K562 (cell line): ENCODE data around the gene DOCK4. TPM values are rescaled to one million over a fixed set of nuclear protein-coding genes. Genes with fewer than 3 reads are reported as not detected.
A peak's percentile ranks its signal among the peaks of the same experiment; 100 is the strongest.

Experiments
- ATAC-seq: fragments of 200-7000 bp; cut with Tn5 transposase; 3 replicates; pipeline ENCODE4 v1.9.1; 2020; ENCODE audit warnings: moderate library complexity
- BruUV-seq: library from RNA; stranded (reverse); fragments of 400-500 nt; replicated peaks from 2 replicates; lab custom pipeline; 2021; lab: Mats Ljungman, UMichigan
- CTCF ChIA-PET: fragments of 300-600 bp; formaldehyde crosslinking; extraction: SDS; loops from one replicate; lab custom pipeline; 2021; ENCODE audit warnings: low intra/inter-chr PET ratio; lab: Yijun Ruan, JAX
- POLR2A ChIA-PET: fragments of 300-600, 350-650 bp; sonication (Branson Sonifier 250); formaldehyde crosslinking; extraction: SDS; loops from one replicate; lab custom pipeline; 2021; ENCODE audit warnings: antibody characterized with exemption, inconsistent platforms; lab: Yijun Ruan, JAX
- DNase-seq, 4 experiments: peaks; one replicate each; pipeline versions ENCODE4 v3.0.0 to v3.0.0-alpha.2; 2011 to 2018; ENCODE audit warnings: low spot score in 3 of 4, mixed read lengths in 3 of 4; ENCODE audit errors: extremely low read depth in 1 of 4
- FAIRE-seq: peaks from 2 replicates; lab custom pipeline; 2011; peaks lifted over from hg19 to GRCh38; lab: Jason Lieb, UNC
- H2AFZ ChIP-seq: 2 replicates; pipeline ENCODE4 v1.6.0; 2011; ENCODE audit warnings: low read depth, low read length, control low read depth, inconsistent platforms
- H3K27ac ChIP-seq: fragments of 200-600 bp; 3 replicates; pipeline ENCODE4 v1.8.0; 2011; ENCODE audit warnings: low read depth, mild to moderate bottlenecking, control low read depth, inconsistent platforms, low read length, moderate library complexity, mixed read lengths; ENCODE audit errors: extremely low read depth
- H3K27me3 ChIP-seq, 2 experiments: fragments of 300-600 bp in 1 of 2; 2 replicates in 1 of 2; 3 replicates in 1 of 2; pipeline versions ENCODE4 v1.6.0 to v1.8.0; 2011; ENCODE audit warnings: inconsistent platforms in 2 of 2, low read length in 2 of 2, mild to moderate bottlenecking in 1 of 2, mixed read lengths in 1 of 2, moderate library complexity in 1 of 2; ENCODE audit not compliant: control insufficient read depth in 2 of 2, insufficient read depth in 2 of 2
- H3K36me3 ChIP-seq: fragments of 300-600 bp; 3 replicates; pipeline ENCODE4 v1.8.0; 2011; ENCODE audit warnings: mild to moderate bottlenecking, low read length, inconsistent platforms; ENCODE audit not compliant: control insufficient read depth, insufficient read depth
- H3K4me1 ChIP-seq, 2 experiments: fragments of 200-600 bp in 1 of 2; replicated peaks in 1 of 2; 2 replicates in 1 of 2; 3 replicates in 1 of 2; pipeline versions ENCODE4 v1.5.1 to v1.8.0; 2011; ENCODE audit warnings: inconsistent platforms in 2 of 2, low read length in 2 of 2, mild to moderate bottlenecking in 1 of 2, mixed read lengths in 1 of 2, moderate library complexity in 1 of 2; ENCODE audit not compliant: control insufficient read depth in 2 of 2, insufficient read depth in 2 of 2
- H3K4me2 ChIP-seq: 2 replicates; pipeline ENCODE4 v1.6.1; 2011; ENCODE audit warnings: low read length, control low read depth, inconsistent platforms, mixed read lengths; ENCODE audit not compliant: insufficient read depth
- H3K4me3 ChIP-seq: fragments of 200-600 bp; sonication (generic), shearing (Covaris generic); 2 replicates; pipeline ENCODE4 v1.5.1; 2016; ENCODE audit warnings: control low read depth, inconsistent platforms
- H3K79me2 ChIP-seq: fragments of 200-600 bp; 3 replicates; pipeline ENCODE4 v1.8.0; 2011; ENCODE audit warnings: low read length, inconsistent platforms; ENCODE audit not compliant: control insufficient read depth, insufficient read depth
- H3K9ac ChIP-seq, 2 experiments: 2 replicates each; pipeline versions ENCODE4 v1.6.0 to v1.6.1; 2011; ENCODE audit warnings: low read depth in 2 of 2, low read length in 2 of 2, control low read depth in 1 of 2, inconsistent platforms in 1 of 2, mild to moderate bottlenecking in 1 of 2, mixed read lengths in 1 of 2; ENCODE audit not compliant: insufficient read depth in 1 of 2
- H3K9me1 ChIP-seq: one replicate; pipeline ENCODE4 v1.6.0; 2011; ENCODE audit warnings: inconsistent platforms, mild to moderate bottlenecking, low read length, moderate library complexity; ENCODE audit not compliant: control insufficient read depth, insufficient read depth
- H3K9me3 ChIP-seq: replicated peaks from 2 replicates; pipeline ENCODE4 v1.5.1; 2011; ENCODE audit warnings: low read depth, low read length, inconsistent platforms; ENCODE audit not compliant: control insufficient read depth, insufficient read depth
- H4K20me1 ChIP-seq: replicated peaks from 2 replicates; pipeline ENCODE4 v1.6.1; 2011; ENCODE audit warnings: low read length, inconsistent platforms, mixed read lengths; ENCODE audit not compliant: control insufficient read depth, insufficient read depth
- MAFG ChIP-seq: fragments of 450-650 bp; conservative IDR thresholded peaks from 2 replicates; pipeline ENCODE4 v1.6.1; 2016; ENCODE audit warnings: missing genetic modification characterization, missing compliant biosample characterization
- THAP12 ChIP-seq: fragments of 250-450 bp; sonication (Bioruptor Pico); IDR thresholded peaks from 2 replicates; pipeline ENCODE4 v1.9.0; 2021; ENCODE audit warnings: mild to moderate bottlenecking, inconsistent platforms
- USF2 ChIP-seq: sonication (generic); formaldehyde crosslinking; IDR thresholded peaks from 2 replicates; pipeline ENCODE4 v1.5.0; 2020; ENCODE audit warnings: missing genetic modification reagents
- XRCC4 ChIP-seq: IDR thresholded peaks from one replicate; pipeline ENCODE4 v1.6.1; 2011; ENCODE audit not compliant: insufficient read depth, insufficient read length; ENCODE audit errors: extremely low read depth
- ZBED1 ChIP-seq: IDR thresholded peaks from 2 replicates; pipeline ENCODE4 v1.6.1; 2014
- ZNF277 ChIP-seq: fragments of 250-450 bp; sonication (Bioruptor Pico); IDR thresholded peaks from 2 replicates; pipeline ENCODE4 v1.8.0; 2022; ENCODE audit warnings: inconsistent platforms, mild to moderate bottlenecking, moderate library complexity, borderline replicate concordance
- WGBS: fragments of 100-300 bp; shearing (Covaris generic); methylation state at CpG from one replicate; pipeline ENCODE4 v1.1.6; 2016; ENCODE audit warnings: low coverage, mixed read lengths; ENCODE audit not compliant: insufficient coverage; ENCODE audit errors: missing lambda C conversion rate; 5-methylcytosine and 5-hydroxymethylcytosine counted together
- in situ Hi-C: fragments of 300-500 bp; cut with MboI; formaldehyde crosslinking; loops from 4 replicates; pipeline ENCODE4 v1.15.0; 2018; ENCODE audit warnings: inconsistent platforms, mixed read lengths
- intact Hi-C: fragments of 100-400 bp; cut with micrococcal nuclease; formaldehyde crosslinking; loops from 2 replicates; pipeline ENCODE4 v1.14.2; 2022
- polyA plus RNA-seq, 8 experiments: library from polyadenylated mRNA; depleted of rRNA in 4 of 8; stranded (reverse) in 5 of 8; unstranded in 3 of 8; fragments of >200 nt; fragmentation: Nextera tagmentation in 2 of 8; fragmentation: Illumina TruSeq in 1 of 8; extraction: Ambion mirVana in 2 of 8; extraction: Trizol in 1 of 8; gene quantifications; 2 replicates each; pipeline versions ENCODE4 v1.2.1 to v1.2.3, GENCODE V29; 2011 to 2014; ENCODE audit warnings: inconsistent platforms in 1 of 8, missing spikeins in 1 of 8
- total RNA-seq, 7 experiments: library from RNA; depleted of rRNA in 6 of 7; stranded (reverse); fragments of >200 nt in 6 of 7; fragmentation: Illumina TruSeq in 2 of 7; extraction: Trizol in 2 of 7; gene quantifications; 2 replicates each; pipeline versions ENCODE4 v1.2.1 to v1.2.3, GENCODE V29; 2011 to 2021; ENCODE audit warnings: low replicate concordance in 1 of 7

DOCK4 gene
- total and polyA plus RNA-seq, 9 of the 15 experiments (the other 6 are each of a cell fraction or from before 2014, with no cell fraction given) = 0.42 to 5.7 (median 2.3) TPM

GRCh38 chr7:112147793-112148361 lies 58.3 kb downstream of the DOCK4 start:
- Histone ChIP-seq H3K36me3 (no peaks in the 10 kb centered on the region), H3K9ac (no peak overlapping the region), H3K4me3 (no peak overlapping the region), H3K9me3 (no peaks in the 10 kb centered on the region), H4K20me1 (no peaks in the 10 kb centered on the region), H3K4me1 (no peaks in the 10 kb centered on the region), H3K4me2 (no peak overlapping the region), H3K9me1 (no peaks in the 10 kb centered on the region), H3K27ac (no peak overlapping the region), H2AFZ (no peak overlapping the region), H3K27me3 (peaks cover 0 to 4% of the 10 kb centered on the region in 2 experiments; a peak in 1 of 5 replicates), H3K79me2 (no peaks in the 10 kb centered on the region)
- WGBS = 0% methylated on average over 2 of the region's 2 CpGs
- ChIA-PET CTCF (no interaction called here), POLR2A (interaction anchor here (0.6 to 1.0 kb wide), 3 partner anchors 9 to 77 kb away, joined by 3 read pairs; no protein-coding TSS in a partner anchor)
- in situ Hi-C loops (no loop called here), intact Hi-C loops (no loop called here)
- ATAC-seq (no peak), DNase-seq (no peak), FAIRE-seq (no peak)
- BruUV-seq = no TSS peak
- TF ChIP-seq XRCC4 = no peak
- peak; percentile 93 for TF ChIP-seq ZNF277 (CRISPR knock-in tag)

GRCh38 chr7:112145206-112145605 lies 61.0 kb downstream of the DOCK4 start:
- no peaks in the 10 kb centered on the region for H4K20me1 ChIP-seq
- ChIA-PET CTCF (no interaction called here), POLR2A (no interaction called here)
- no peak overlapping the region for H3K4me3 ChIP-seq
- no peaks in the 10 kb centered on the region for H3K9me3 ChIP-seq
- H3K36me3 ChIP-seq = no peaks in the 10 kb centered on the region
- H3K9me1 ChIP-seq = no peaks in the 10 kb centered on the region
- under 1% methylated on average over 5 of the region's 5 CpGs for WGBS
- H3K4me2 ChIP-seq = no peak overlapping the region
- H3K27ac ChIP-seq = no peak overlapping the region
- no peaks in the 10 kb centered on the region for H3K79me2 ChIP-seq
- H2AFZ ChIP-seq = no peak overlapping the region
- ATAC-seq (no peak), DNase-seq (no peak), FAIRE-seq (no peak)
- no peaks in the 10 kb centered on the region for H3K4me1 ChIP-seq
- BruUV-seq = no TSS peak
- in situ Hi-C loops = no loop called here
- H3K9ac ChIP-seq = no peak overlapping the region
- peaks cover 0 to 4% of the 10 kb centered on the region in 2 experiments; a peak in 1 of 5 replicates for H3K27me3 ChIP-seq
- intact Hi-C loops = no loop called here
- no peak for TF ChIP-seq MAFG (tag)
- TF ChIP-seq THAP12 (CRISPR knock-in tag) = no peak
- no peak for TF ChIP-seq ZBED1
- no peak for TF ChIP-seq USF2
